HepG2 (cell line): ENCODE results near the gene UTP20.
"Not testable (repeated sequence)": the region's sequence is repeated elsewhere in the genome, so short reads cannot be mapped to it uniquely, and the experiment has no call there.

Experiments
- CAMTA2 ChIP-seq: sonication (generic); formaldehyde crosslinking; IDR thresholded peaks from 2 replicates; pipeline ENCODE4 v1.4.0; 2020; ENCODE audit warnings: mild to moderate bottlenecking, missing genetic modification reagents, borderline replicate concordance
- CTCF ChIP-seq: sonication (generic); formaldehyde crosslinking; IDR thresholded peaks from 2 replicates; pipeline ENCODE4 v1.5.0; 2020; ENCODE audit warnings: mild to moderate bottlenecking, missing genetic modification reagents, moderate library complexity
- POLR2G ChIP-seq: fragments of 200-400 bp; formaldehyde crosslinking; IDR thresholded peaks from 2 replicates; pipeline ENCODE4 v1.6.1; 2018; ENCODE audit warnings: mild to moderate bottlenecking, low read depth, low read length, moderate library complexity
- PRPF4 ChIP-seq: fragments of 200-400 bp; formaldehyde crosslinking; IDR thresholded peaks from 2 replicates; pipeline ENCODE4 v1.6.1; 2016; ENCODE audit warnings: low read length, low read depth; ENCODE audit not compliant: poor library complexity, severe bottlenecking
- REST ChIP-seq, 2 experiments: IDR thresholded peaks; 2 replicates each; pipeline ENCODE4 v1.6.1; 2011 to 2012; ENCODE audit warnings: low read length in 2 of 2, borderline replicate concordance in 1 of 2, low read depth in 1 of 2, mild to moderate bottlenecking in 1 of 2, moderate library complexity in 1 of 2

GRCh38 chr12:101422066-101422465, 142.2 kb downstream of the UTP20 start:
- not testable (repeated sequence) for TF ChIP-seq CTCF (CRISPR knock-in tag); POLR2G; REST (IDR thresholded peaks at IDR 0.05; ENCODE audit: borderline replicate concordance in 1 of 2, low read depth in 1 of 2, low read length in 2 of 2); CAMTA2 (CRISPR knock-in tag); PRPF4
